ENCODE measurements around the gene NR3C2. TPM values are rescaled to one million over a fixed set of nuclear protein-coding genes. Genes with fewer than 3 reads are reported as not detected.

NR3C2 gene
- total and polyA plus RNA-seq, 12 donors, result 1.1 to 19.8 (median 11.7) TPM

GRCh38 chr4:148222991-148223660 is 219.1 kb downstream of the NR3C2 start:
- TF ChIP-seq CTCF (IDR thresholded peaks at IDR 0.05) (no peak), POLR2A (IDR thresholded peaks at IDR 0.05) (no peak)
- Histone ChIP-seq H3K27me3 (no peaks in the 10 kb centered on the region), H3K9me3 (replicated peaks in 1 of 3) (no peaks in the 10 kb centered on the region), H3K4me3 (no peak overlapping the region), H3K4me1 (replicated peaks in 1 of 2) (peaks cover 0 to 13% of the 10 kb centered on the region in 2 donors), H3K27ac (no peak overlapping the region), H3K36me3 (replicated peaks in 1 of 2) (no peaks in the 10 kb centered on the region)
- intact Hi-C loops (cut with DNase I), result no loop called here
- no peak for DNase-seq
- WGBS, 4 donors, result 84 to 88% (median 86%) methylated on average over 8 of the region's 8 CpGs

- Histone ChIP-seq H3K27me3 (no peaks in the 10 kb centered on the region), H3K9me3 (replicated peaks in 1 of 3) (no peaks in the 10 kb centered on the region), H3K4me1 (replicated peaks in 1 of 2) (peaks cover 0 to 23% of the 10 kb centered on the region in 2 donors), H3K4me3 (peak overlapping the region in 2 of 4 donors; percentile 1 to 21), H3K27ac (no peak overlapping the region), H3K36me3 (replicated peaks in 1 of 2) (no peaks in the 10 kb centered on the region)
- intact Hi-C loops (cut with DNase I), result no loop called here
- WGBS, 4 donors, result 62 to 72% (median 66%) methylated on average over 4 to 5 of the region's 5 CpGs
- TF ChIP-seq POLR2A (IDR thresholded peaks at IDR 0.05) (no peak), CTCF (IDR thresholded peaks at IDR 0.05) (no peak)
- DNase-seq, result no peak
Measured at GRCh38 chr4:148216866-148217814, 225.1 kb downstream of the NR3C2 start.

GRCh38 chr4:148216321-148216720 is 225.9 kb downstream of the NR3C2 start:
- peaks cover 0 to 23% of the 10 kb centered on the region in 2 donors for H3K4me1 ChIP-seq (replicated peaks in 1 of 2)
- 77 to 87% (median 83%) methylated on average over 3 of the region's 3 CpGs for WGBS, 4 donors

More at GRCh38 chr4:148216321-148216720, 225.9 kb downstream of the NR3C2 start:
- no peaks in the 10 kb centered on the region for H3K27me3 ChIP-seq
- no peaks in the 10 kb centered on the region for H3K9me3 ChIP-seq (replicated peaks in 1 of 3)
- no peaks in the 10 kb centered on the region for H3K36me3 ChIP-seq (replicated peaks in 1 of 2)
- DNase-seq, result no peak
- H3K4me3 ChIP-seq, result no peak overlapping the region
- intact Hi-C loops (cut with DNase I), result no loop called here
- TF ChIP-seq CTCF (IDR thresholded peaks at IDR 0.05), result no peak
- no peak for TF ChIP-seq POLR2A (IDR thresholded peaks at IDR 0.05)
- H3K27ac ChIP-seq, result no peak overlapping the region

Measured in adrenal gland (tissue), 12 donors.